ENCODE data around the gene PARVA.
A peak's percentile ranks its signal among the peaks of the same experiment; 100 is the strongest.

PARVA gene

GRCh38 chr11:12409621-12410005 lies 32.2 kb downstream of the PARVA start:
- H3K4me1 ChIP-seq (ENCODE audit: control insufficient read depth, insufficient read depth, low read depth, low read length) = peaks cover 22% of the 10 kb centered on the region
- H2BK5ac ChIP-seq (ENCODE audit: low read depth, low read length, poor library complexity, severe bottlenecking) = no peak overlapping the region
- H3K4ac ChIP-seq (ENCODE audit: low read depth in 1 of 2, low read length in 2 of 2) = peak overlapping the region in 1 of 2 experiments; percentile 73
- H2BK15ac ChIP-seq (ENCODE audit: low read depth, poor library complexity, severe bottlenecking) = no peak overlapping the region
- DNase-seq = peak; percentile 60
- peak overlapping the region in 1 of 2 experiments; percentile 75 for H2BK12ac ChIP-seq (ENCODE audit: low read length in 2 of 2)
- peak overlapping the region; percentile 64 for H2BK120ac ChIP-seq (ENCODE audit: low read depth, low read length)
- peak overlapping the region; percentile 74 for H3K9ac ChIP-seq (ENCODE audit: low read length)
- H3K79me1 ChIP-seq (replicated peaks; ENCODE audit: low read length, poor library complexity, severe bottlenecking) = peaks cover 20% of the 10 kb centered on the region
- peak overlapping the region; percentile 57 for H2AK5ac ChIP-seq (ENCODE audit: low read length, severe bottlenecking)
- H3K36me3 ChIP-seq (ENCODE audit: control insufficient read depth in 1 of 2, insufficient read depth in 2 of 2, low read depth in 1 of 2, low read length in 2 of 2) = no peaks in the 10 kb centered on the region
- H3K27ac ChIP-seq (ENCODE audit: low read length, poor library complexity, severe bottlenecking) = peak overlapping the region; percentile 82
- H2AFZ ChIP-seq (ENCODE audit: low read depth, low read length) = no peak overlapping the region
- no peaks in the 10 kb centered on the region for H3K9me3 ChIP-seq (ENCODE audit: control insufficient read depth, low read length)
- no peak overlapping the region for H3K14ac ChIP-seq (ENCODE audit: low read length in 2 of 2)
- H4K91ac ChIP-seq (ENCODE audit: low read length) = no peak overlapping the region
- no peak overlapping the region for H3K23ac ChIP-seq (ENCODE audit: low read length in 2 of 2)
- H4K8ac ChIP-seq (ENCODE audit: low read length) = no peak overlapping the region
- H3K4me3 ChIP-seq (ENCODE audit: insufficient read depth in 1 of 2, low read depth in 1 of 2, low read length in 2 of 2) = peak overlapping the region in 1 of 2 experiments; percentile 56
- peak overlapping the region in 1 of 2 experiments; percentile 47 for H3K18ac ChIP-seq (ENCODE audit: low read depth in 1 of 2, low read length in 2 of 2)
- H3K4me2 ChIP-seq (ENCODE audit: low read length, poor library complexity, severe bottlenecking) = no peak overlapping the region
- no peaks in the 10 kb centered on the region for H3K27me3 ChIP-seq (ENCODE audit: control insufficient read depth in 1 of 2, insufficient read depth in 1 of 2, low read length in 2 of 2)
- WGBS = 72% methylated on average over 1 of the region's 3 CpGs

GRCh38 chr11:12410006-12410728 lies 32.8 kb downstream of the PARVA start:
- Histone ChIP-seq H4K8ac (ENCODE audit: low read length) (peak overlapping the region; percentile 90), H2BK12ac (ENCODE audit: low read length in 2 of 2) (peak overlapping the region; percentile 75 to 87), H3K4me2 (ENCODE audit: low read length, poor library complexity, severe bottlenecking) (no peak overlapping the region), H2AK5ac (ENCODE audit: low read length, severe bottlenecking) (peak overlapping the region; percentile 97), H2BK5ac (ENCODE audit: low read depth, low read length, poor library complexity, severe bottlenecking) (no peak overlapping the region), H3K4me3 (ENCODE audit: insufficient read depth in 1 of 2, low read depth in 1 of 2, low read length in 2 of 2) (peak overlapping the region in 1 of 2 experiments; percentile 56), H2AFZ (ENCODE audit: low read depth, low read length) (no peak overlapping the region), H3K18ac (ENCODE audit: low read depth in 1 of 2, low read length in 2 of 2) (peak overlapping the region; percentile 69 to 81), H4K91ac (ENCODE audit: low read length) (peak overlapping the region; percentile 70), H3K27me3 (ENCODE audit: control insufficient read depth in 1 of 2, insufficient read depth in 1 of 2, low read length in 2 of 2) (no peaks in the 10 kb centered on the region), H3K79me1 (replicated peaks; ENCODE audit: low read length, poor library complexity, severe bottlenecking) (peaks cover 21% of the 10 kb centered on the region), H3K4me1 (ENCODE audit: control insufficient read depth, insufficient read depth, low read depth, low read length) (peaks cover 22% of the 10 kb centered on the region), H3K27ac (ENCODE audit: low read length, poor library complexity, severe bottlenecking) (peak overlapping the region; percentile 82), H3K23ac (ENCODE audit: low read length in 2 of 2) (peak overlapping the region in 1 of 2 experiments; percentile 35), H2BK15ac (ENCODE audit: low read depth, poor library complexity, severe bottlenecking) (peak overlapping the region; percentile 93), H3K4ac (ENCODE audit: low read depth in 1 of 2, low read length in 2 of 2) (peak overlapping the region in 1 of 2 experiments; percentile 73), H3K9ac (ENCODE audit: low read length) (peak overlapping the region; percentile 74), H2BK120ac (ENCODE audit: low read depth, low read length) (peak overlapping the region; percentile 64), H3K14ac (ENCODE audit: low read length in 2 of 2) (no peak overlapping the region), H3K9me3 (ENCODE audit: control insufficient read depth, low read length) (no peaks in the 10 kb centered on the region), H3K36me3 (ENCODE audit: control insufficient read depth in 1 of 2, insufficient read depth in 2 of 2, low read depth in 1 of 2, low read length in 2 of 2) (no peaks in the 10 kb centered on the region)
- 52% methylated on average over 9 of the region's 10 CpGs for WGBS
- peak; percentile 73 for DNase-seq

GRCh38 chr11:12411393-12411792 lies 34.0 kb downstream of the PARVA start:
- Histone ChIP-seq H3K4ac (ENCODE audit: low read depth in 1 of 2, low read length in 2 of 2) (no peak overlapping the region), H3K9ac (ENCODE audit: low read length) (peak overlapping the region; percentile 78), H3K79me1 (replicated peaks; ENCODE audit: low read length, poor library complexity, severe bottlenecking) (peaks cover 22% of the 10 kb centered on the region), H3K23ac (ENCODE audit: low read length in 2 of 2) (no peak overlapping the region), H3K18ac (ENCODE audit: low read depth in 1 of 2, low read length in 2 of 2) (no peak overlapping the region), H3K36me3 (ENCODE audit: control insufficient read depth in 1 of 2, insufficient read depth in 2 of 2, low read depth in 1 of 2, low read length in 2 of 2) (no peaks in the 10 kb centered on the region), H3K14ac (ENCODE audit: low read length in 2 of 2) (no peak overlapping the region), H4K8ac (ENCODE audit: low read length) (no peak overlapping the region), H2BK120ac (ENCODE audit: low read depth, low read length) (peak overlapping the region; percentile 62), H2BK12ac (ENCODE audit: low read length in 2 of 2) (peak overlapping the region in 1 of 2 experiments; percentile 75), H3K4me1 (ENCODE audit: control insufficient read depth, insufficient read depth, low read depth, low read length) (peaks cover 23% of the 10 kb centered on the region), H3K27ac (ENCODE audit: low read length, poor library complexity, severe bottlenecking) (peak overlapping the region; percentile 98), H2BK5ac (ENCODE audit: low read depth, low read length, poor library complexity, severe bottlenecking) (peak overlapping the region; percentile 63), H3K9me3 (ENCODE audit: control insufficient read depth, low read length) (no peaks in the 10 kb centered on the region), H4K91ac (ENCODE audit: low read length) (no peak overlapping the region), H2AFZ (ENCODE audit: low read depth, low read length) (no peak overlapping the region), H2AK5ac (ENCODE audit: low read length, severe bottlenecking) (peak overlapping the region; percentile 32), H3K4me2 (ENCODE audit: low read length, poor library complexity, severe bottlenecking) (no peak overlapping the region), H3K27me3 (ENCODE audit: control insufficient read depth in 1 of 2, insufficient read depth in 1 of 2, low read length in 2 of 2) (no peaks in the 10 kb centered on the region), H2BK15ac (ENCODE audit: low read depth, poor library complexity, severe bottlenecking) (no peak overlapping the region), H3K4me3 (ENCODE audit: insufficient read depth in 1 of 2, low read depth in 1 of 2, low read length in 2 of 2) (no peak overlapping the region)
- 88% methylated on average over 3 of the region's 3 CpGs for WGBS
- no peak for DNase-seq

GRCh38 chr11:12411806-12412727 lies 34.7 kb downstream of the PARVA start:
- Histone ChIP-seq H3K79me1 (replicated peaks; ENCODE audit: low read length, poor library complexity, severe bottlenecking) (peaks cover 22% of the 10 kb centered on the region), H3K23ac (ENCODE audit: low read length in 2 of 2) (no peak overlapping the region), H4K8ac (ENCODE audit: low read length) (no peak overlapping the region), H2BK15ac (ENCODE audit: low read depth, poor library complexity, severe bottlenecking) (no peak overlapping the region), H2BK5ac (ENCODE audit: low read depth, low read length, poor library complexity, severe bottlenecking) (peak overlapping the region; percentile 14), H3K4ac (ENCODE audit: low read depth in 1 of 2, low read length in 2 of 2) (peak overlapping the region; percentile 3 to 95), H3K4me2 (ENCODE audit: low read length, poor library complexity, severe bottlenecking) (no peak overlapping the region), H3K27ac (ENCODE audit: low read length, poor library complexity, severe bottlenecking) (peak overlapping the region; percentile 98), H3K36me3 (ENCODE audit: control insufficient read depth in 1 of 2, insufficient read depth in 2 of 2, low read depth in 1 of 2, low read length in 2 of 2) (no peaks in the 10 kb centered on the region), H3K27me3 (ENCODE audit: control insufficient read depth in 1 of 2, insufficient read depth in 1 of 2, low read length in 2 of 2) (no peaks in the 10 kb centered on the region), H3K9me3 (ENCODE audit: control insufficient read depth, low read length) (no peaks in the 10 kb centered on the region), H3K4me1 (ENCODE audit: control insufficient read depth, insufficient read depth, low read depth, low read length) (peaks cover 24% of the 10 kb centered on the region), H2AK5ac (ENCODE audit: low read length, severe bottlenecking) (peak overlapping the region; percentile 79), H3K18ac (ENCODE audit: low read depth in 1 of 2, low read length in 2 of 2) (peak overlapping the region; percentile 16 to 91), H4K91ac (ENCODE audit: low read length) (peak overlapping the region; percentile 49), H3K4me3 (ENCODE audit: insufficient read depth in 1 of 2, low read depth in 1 of 2, low read length in 2 of 2) (peak overlapping the region in 1 of 2 experiments; percentile 15), H2BK12ac (ENCODE audit: low read length in 2 of 2) (peak overlapping the region in 1 of 2 experiments; percentile 75), H3K9ac (ENCODE audit: low read length) (peak overlapping the region; percentile 78), H3K14ac (ENCODE audit: low read length in 2 of 2) (peak overlapping the region in 1 of 2 experiments; percentile 55), H2BK120ac (ENCODE audit: low read depth, low read length) (peak overlapping the region; percentile 62), H2AFZ (ENCODE audit: low read depth, low read length) (no peak overlapping the region)
- DNase-seq = peak; percentile 95
- 2% methylated on average over 6 of the region's 7 CpGs for WGBS
